HG02623 (cell line): ENCODE data around the gene ME2.
"Not testable (repeated sequence)": the region's sequence is repeated elsewhere in the genome, so short reads cannot be mapped to it uniquely, and the experiment has no call there.

Source experiments
- ATAC-seq: cut with Tn5 transposase; IDR thresholded peaks from one replicate; pipeline ENCODE4 v1.9.1; 2021; ENCODE audit warnings: moderate library complexity; ENCODE audit not compliant: unreplicated experiment

The ME2 gene

GRCh38 chr18:50878345-50879301 is at the start of gene ME2:
Gene ME2 (plus strand): TSS chr18:50879118. CDS start chr18:50895821, 16,703 bp downstream.
- peak; percentile 95 for ATAC-seq

- no peak for ATAC-seq
Measured at GRCh38 chr18:50829644-50830043, 49.3 kb upstream of the ME2 start.

- peak; percentile 56 for ATAC-seq
Measured at GRCh38 chr18:50830544-50830943, 48.4 kb upstream of the ME2 start.

- peak; percentile 60 for ATAC-seq
Measured at GRCh38 chr18:50832754-50833153, 46.2 kb upstream of the ME2 start.

- ATAC-seq, result not testable (repeated sequence)
Measured at GRCh38 chr18:50833496-50833895, 45.4 kb upstream of the ME2 start.

GRCh38 chr18:50836521-50836957 is 42.4 kb upstream of the ME2 start:
- no peak for ATAC-seq

GRCh38 chr18:50839341-50839740 is 39.6 kb upstream of the ME2 start:
- no peak for ATAC-seq

GRCh38 chr18:50839996-50840395 is 38.9 kb upstream of the ME2 start:
- no peak for ATAC-seq

GRCh38 chr18:50842846-50843245 is 36.1 kb upstream of the ME2 start:
- ATAC-seq, result no peak

GRCh38 chr18:50844554-50844953 is 34.4 kb upstream of the ME2 start:
- no peak for ATAC-seq

- no peak for ATAC-seq
Measured at GRCh38 chr18:50844960-50845359, 34.0 kb upstream of the ME2 start.

GRCh38 chr18:50847192-50847591 is 31.7 kb upstream of the ME2 start:
- ATAC-seq, result no peak

- ATAC-seq, result no peak
Measured at GRCh38 chr18:50848061-50848551, 30.8 kb upstream of the ME2 start.

GRCh38 chr18:50848991-50849390 is 29.9 kb upstream of the ME2 start:
- no peak for ATAC-seq

- ATAC-seq, result no peak
Measured at GRCh38 chr18:50849419-50849821, 29.5 kb upstream of the ME2 start.

GRCh38 chr18:50850307-50851065 is 28.4 kb upstream of the ME2 start:
- ATAC-seq, result no peak

GRCh38 chr18:50853863-50854271 is 25.1 kb upstream of the ME2 start:
- no peak for ATAC-seq

- ATAC-seq, result no peak
Measured at GRCh38 chr18:50855976-50856757, 22.8 kb upstream of the ME2 start.

- not testable (repeated sequence) for ATAC-seq
Measured at GRCh38 chr18:50857166-50857565, 21.8 kb upstream of the ME2 start.

GRCh38 chr18:50857694-50858093 is 21.2 kb upstream of the ME2 start:
- no peak for ATAC-seq
